Measurements from ENCODE around the gene CDK2. TPM values are rescaled to one million over a fixed set of nuclear protein-coding genes. Genes with fewer than 3 reads are reported as not detected.

Gene CDK2
- total RNA-seq, 1 donor from 2014 or later: 43.0 TPM

GRCh38 chr12:55930771-55931316 lies 35.8 kb upstream of the CDK2 start, which contains the start of gene DGKA:
Gene DGKA, plus strand, starts transcription at chr12:55931162. Its CDS starts 5,342 bp downstream, at chr12:55936504.
- peaks cover 44% of the 10 kb centered on the region for H3K4me1 Mint-ChIP-seq (ENCODE audit: unreplicated experiment)

GRCh38 chr12:55931317-55931779 lies 35.3 kb upstream of the CDK2 start:
- DNase-seq (ENCODE audit: low spot score): no peak
- Mint-ChIP-seq H3K27ac (ENCODE audit: unreplicated experiment) (peak overlapping the region; percentile 22), H3K9me3 (ENCODE audit: unreplicated experiment) (no peaks in the 10 kb centered on the region), H3K4me1 (ENCODE audit: unreplicated experiment) (peaks cover 43% of the 10 kb centered on the region), H3K27me3 (ENCODE audit: unreplicated experiment) (peaks cover 22% of the 10 kb centered on the region), H3K36me3 (ENCODE audit: low read depth, unreplicated experiment) (peaks cover 4% of the 10 kb centered on the region), H3K4me3 (ENCODE audit: unreplicated experiment) (peak overlapping the region; percentile 91)
- TF ChIP-seq CTCF (IDR thresholded peaks at IDR 0.05; ENCODE audit: unreplicated experiment): no peak

More at GRCh38 chr12:55930771-55931316, 35.8 kb upstream of the CDK2 start, which contains the start of gene DGKA:
- Mint-ChIP-seq H3K27me3 (ENCODE audit: unreplicated experiment) (peaks cover 21% of the 10 kb centered on the region), H3K36me3 (ENCODE audit: low read depth, unreplicated experiment) (peaks cover 7% of the 10 kb centered on the region), H3K4me3 (ENCODE audit: unreplicated experiment) (peak within 1 kb of the TSS; percentile 93), H3K27ac (ENCODE audit: unreplicated experiment) (peak within 1 kb of the TSS; percentile 77), H3K9me3 (ENCODE audit: unreplicated experiment) (no peaks in the 10 kb centered on the region)
- peak; percentile 37 for TF ChIP-seq CTCF (IDR thresholded peaks at IDR 0.05; ENCODE audit: unreplicated experiment)
- peak; percentile 32 for DNase-seq (ENCODE audit: low spot score)

DNA sequence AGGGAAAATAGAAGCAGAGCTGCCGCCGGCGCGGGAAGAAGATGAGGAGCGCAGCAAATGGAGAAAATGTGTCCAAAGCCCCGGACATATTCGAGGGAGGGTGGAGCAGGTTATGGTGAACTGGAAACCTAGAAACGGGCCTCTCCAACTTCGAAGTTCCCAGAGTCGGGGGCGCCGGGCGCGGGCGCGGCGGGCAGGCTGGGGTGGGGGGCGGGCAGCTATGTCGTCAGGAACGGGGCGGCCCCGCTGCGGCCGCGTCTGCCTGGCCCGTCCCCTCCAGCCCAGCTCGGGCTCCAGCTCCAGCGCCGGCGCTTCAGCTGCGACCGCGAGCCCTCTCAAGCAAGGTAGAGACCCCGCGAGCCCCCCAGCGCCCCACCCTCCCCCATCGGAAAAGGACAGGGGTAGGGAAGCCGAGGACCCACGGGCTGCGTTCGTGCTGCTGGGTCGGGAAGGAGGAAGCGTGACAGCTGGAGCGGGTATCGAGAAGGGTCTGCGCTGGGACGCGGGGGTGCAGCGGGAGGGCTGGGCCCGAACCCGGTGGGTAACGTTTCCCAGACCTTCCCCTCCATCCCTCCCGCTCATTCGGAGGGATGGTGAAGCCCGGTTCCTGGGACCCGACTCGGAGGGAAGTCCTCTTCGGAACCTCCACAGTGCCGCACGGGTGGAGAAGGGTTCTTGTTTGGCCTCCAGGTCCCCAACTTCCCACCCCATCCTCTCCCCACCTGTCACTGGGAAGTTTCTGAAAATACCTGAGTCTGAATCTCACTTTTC lies 34.7 kb upstream of the CDK2 start:
- H3K36me3 Mint-ChIP-seq (ENCODE audit: low read depth, unreplicated experiment): peaks cover 3% of the 10 kb centered on the region
- peak overlapping the region; percentile 93 for H3K4me3 Mint-ChIP-seq (ENCODE audit: unreplicated experiment)
- H3K27ac Mint-ChIP-seq (ENCODE audit: unreplicated experiment): peak overlapping the region; percentile 4
- H3K27me3 Mint-ChIP-seq (ENCODE audit: unreplicated experiment): peaks cover 23% of the 10 kb centered on the region
- peak; percentile 34 for DNase-seq (ENCODE audit: low spot score)
- H3K9me3 Mint-ChIP-seq (ENCODE audit: unreplicated experiment): no peaks in the 10 kb centered on the region
- no peak for TF ChIP-seq CTCF (IDR thresholded peaks at IDR 0.05; ENCODE audit: unreplicated experiment)
- H3K4me1 Mint-ChIP-seq (ENCODE audit: unreplicated experiment): peaks cover 42% of the 10 kb centered on the region

DNA sequence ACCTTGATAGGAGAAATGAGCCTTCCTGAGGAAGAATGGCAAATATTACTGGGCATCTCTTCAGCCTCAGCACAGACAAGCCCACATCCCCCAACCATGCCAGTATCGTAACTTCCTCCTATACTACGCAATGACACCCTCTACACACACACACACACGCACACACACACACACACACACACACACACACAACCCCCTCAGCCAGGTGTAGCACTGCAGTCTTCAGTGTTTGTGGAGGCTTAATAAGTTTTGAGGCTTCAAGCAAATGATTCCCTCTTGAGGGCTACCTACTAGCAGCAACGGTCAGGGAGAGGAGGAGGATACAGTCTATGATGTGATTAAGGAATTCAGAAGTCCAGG lies 34.1 kb upstream of the CDK2 start:
- Mint-ChIP-seq H3K27ac (ENCODE audit: unreplicated experiment) (no peak overlapping the region), H3K9me3 (ENCODE audit: unreplicated experiment) (no peaks in the 10 kb centered on the region), H3K36me3 (ENCODE audit: low read depth, unreplicated experiment) (peaks cover 3% of the 10 kb centered on the region), H3K27me3 (ENCODE audit: unreplicated experiment) (peaks cover 18% of the 10 kb centered on the region), H3K4me1 (ENCODE audit: unreplicated experiment) (peaks cover 39% of the 10 kb centered on the region), H3K4me3 (ENCODE audit: unreplicated experiment) (peak overlapping the region; percentile 93)
- no peak for TF ChIP-seq CTCF (IDR thresholded peaks at IDR 0.05; ENCODE audit: unreplicated experiment)
- DNase-seq (ENCODE audit: low spot score): no peak
